Panc1 (cell line): Measurements from ENCODE around the gene DYNC1LI1. TPM values are rescaled to one million over a fixed set of nuclear protein-coding genes. Genes with fewer than 3 reads are reported as not detected.

Experiments
- ATAC-seq: fragments of 200-7000 bp; cut with Tn5 transposase; 2 replicates; pipeline ENCODE4 v1.9.1; 2020; ENCODE audit warnings: mild to moderate bottlenecking, moderate library complexity
- BruUV-seq: library from RNA; stranded (reverse); fragments of 400-500 nt; replicated peaks from 2 replicates; lab custom pipeline; 2021; lab: Mats Ljungman, UMichigan
- CTCF ChIA-PET: fragments of 300-600 bp; sonication (Branson Sonifier 250); formaldehyde crosslinking; loops from one replicate; lab custom pipeline; 2022; ENCODE audit warnings: antibody characterized with exemption; lab: Charles Lee
- POLR2A ChIA-PET: fragments of 300-600 bp; sonication (Branson Sonifier 250); formaldehyde crosslinking; loops from one replicate; lab custom pipeline; 2022; ENCODE audit warnings: antibody characterized with exemption; lab: Charles Lee
- DNase-seq: peaks from one replicate; pipeline ENCODE4 v3.0.0-alpha.2; 2010; ENCODE audit warnings: low read depth, low spot score
- H3K27ac ChIP-seq: 2 replicates; pipeline ENCODE4 v1.5.1; 2011; ENCODE audit warnings: mild to moderate bottlenecking, low read length, inconsistent platforms
- H3K27me3 ChIP-seq: fragments of 200-500 bp; sonication (Bioruptor generic); 2 replicates; pipeline ENCODE4 v1.6.0; 2014; ENCODE audit warnings: low read length, inconsistent platforms; ENCODE audit not compliant: control insufficient read depth, insufficient read depth
- H3K36me3 ChIP-seq: fragments of 200-500 bp; sonication (Bioruptor generic); 2 replicates; pipeline ENCODE4 v1.5.1; 2014; ENCODE audit warnings: inconsistent platforms, mild to moderate bottlenecking, low read length, moderate library complexity; ENCODE audit not compliant: control insufficient read depth, insufficient read depth
- H3K4me1 ChIP-seq: 2 replicates; pipeline ENCODE4 v1.5.1; 2011; ENCODE audit warnings: inconsistent platforms, mild to moderate bottlenecking, low read length, moderate library complexity; ENCODE audit not compliant: control insufficient read depth, insufficient read depth
- H3K4me3 ChIP-seq, 2 experiments: 2 replicates each; pipeline ENCODE4 v1.5.1; 2011 to 2012; ENCODE audit warnings: low read depth in 2 of 2, low read length in 2 of 2, mild to moderate bottlenecking in 2 of 2, inconsistent platforms in 1 of 2, moderate library complexity in 1 of 2
- H3K9me3 ChIP-seq: fragments of 200-500 bp; sonication (Bioruptor generic); 2 replicates; pipeline ENCODE4 v1.5.1; 2014; ENCODE audit warnings: low read depth, mild to moderate bottlenecking, inconsistent platforms, low read length, moderate library complexity; ENCODE audit not compliant: control insufficient read depth, insufficient read depth
- CTCF ChIP-seq: fragments of 450-650 bp; IDR thresholded peaks from 2 replicates; pipeline ENCODE4 v1.5.1; 2017; ENCODE audit warnings: mild to moderate bottlenecking
- POLR2AphosphoS5 ChIP-seq: IDR thresholded peaks from 2 replicates; pipeline ENCODE4 v1.6.1; 2012; ENCODE audit warnings: mild to moderate bottlenecking, low read depth, low read length, moderate library complexity
- SIN3A ChIP-seq: IDR thresholded peaks from 2 replicates; pipeline ENCODE4 v1.6.1; 2012; ENCODE audit warnings: low read depth, mild to moderate bottlenecking, low read length, moderate library complexity, borderline replicate concordance; ENCODE audit not compliant: insufficient read depth
- TCF7L2 ChIP-seq: IDR thresholded peaks from 2 replicates; pipeline ENCODE4 v1.6.1; 2011; ENCODE audit warnings: mild to moderate bottlenecking, low read depth, low read length, inconsistent platforms
- in situ Hi-C: cut with HindIII; loops from 2 replicates; pipeline ENCODE4 v1.10.0; 2016; ENCODE audit warnings: low sequenced_read_pairs, low pct_unique_long_range_greater_than_20kb
- intact Hi-C: fragments of 100-400 bp; cut with micrococcal nuclease; formaldehyde crosslinking; loops from one replicate; pipeline ENCODE4 v1.10.0; 2022; ENCODE audit not compliant: unreplicated experiment
- total RNA-seq: library from RNA; stranded (reverse); gene quantifications from one replicate; pipeline ENCODE4 v1.2.1, GENCODE V29; 2021; ENCODE audit not compliant: unreplicated experiment
- TF ChIP-seq, protein P1 (sequence below), 2 experiments: IDR thresholded peaks; 2 replicates each; pipeline ENCODE4 v1.6.1; 2011 to 2012; ENCODE audit warnings: low read depth in 2 of 2, control low read depth in 1 of 2, low read length in 1 of 2, mild to moderate bottlenecking in 1 of 2, moderate library complexity in 1 of 2; ENCODE audit not compliant: insufficient read depth in 1 of 2

Gene DYNC1LI1
- total RNA-seq, 1 experiment from 2014 or later = 30.5 TPM

GRCh38 chr3:32500231-32500630 is 70.4 kb downstream of the DYNC1LI1 start:
- CTCF ChIA-PET = no interaction called here
- in situ Hi-C loops = no loop called here
- ATAC-seq = no peak

GRCh38 chr3:32499585-32499984 is 71.1 kb downstream of the DYNC1LI1 start:
- no peaks in the 10 kb centered on the region; the same call in 1 of the 2 replicates for H3K36me3 ChIP-seq
- TF ChIP-seq TCF7L2 (no peak), CTCF (no peak), POLR2AphosphoS5 (no peak), SIN3A (no peak)
- TF ChIP-seq, protein P1, sequence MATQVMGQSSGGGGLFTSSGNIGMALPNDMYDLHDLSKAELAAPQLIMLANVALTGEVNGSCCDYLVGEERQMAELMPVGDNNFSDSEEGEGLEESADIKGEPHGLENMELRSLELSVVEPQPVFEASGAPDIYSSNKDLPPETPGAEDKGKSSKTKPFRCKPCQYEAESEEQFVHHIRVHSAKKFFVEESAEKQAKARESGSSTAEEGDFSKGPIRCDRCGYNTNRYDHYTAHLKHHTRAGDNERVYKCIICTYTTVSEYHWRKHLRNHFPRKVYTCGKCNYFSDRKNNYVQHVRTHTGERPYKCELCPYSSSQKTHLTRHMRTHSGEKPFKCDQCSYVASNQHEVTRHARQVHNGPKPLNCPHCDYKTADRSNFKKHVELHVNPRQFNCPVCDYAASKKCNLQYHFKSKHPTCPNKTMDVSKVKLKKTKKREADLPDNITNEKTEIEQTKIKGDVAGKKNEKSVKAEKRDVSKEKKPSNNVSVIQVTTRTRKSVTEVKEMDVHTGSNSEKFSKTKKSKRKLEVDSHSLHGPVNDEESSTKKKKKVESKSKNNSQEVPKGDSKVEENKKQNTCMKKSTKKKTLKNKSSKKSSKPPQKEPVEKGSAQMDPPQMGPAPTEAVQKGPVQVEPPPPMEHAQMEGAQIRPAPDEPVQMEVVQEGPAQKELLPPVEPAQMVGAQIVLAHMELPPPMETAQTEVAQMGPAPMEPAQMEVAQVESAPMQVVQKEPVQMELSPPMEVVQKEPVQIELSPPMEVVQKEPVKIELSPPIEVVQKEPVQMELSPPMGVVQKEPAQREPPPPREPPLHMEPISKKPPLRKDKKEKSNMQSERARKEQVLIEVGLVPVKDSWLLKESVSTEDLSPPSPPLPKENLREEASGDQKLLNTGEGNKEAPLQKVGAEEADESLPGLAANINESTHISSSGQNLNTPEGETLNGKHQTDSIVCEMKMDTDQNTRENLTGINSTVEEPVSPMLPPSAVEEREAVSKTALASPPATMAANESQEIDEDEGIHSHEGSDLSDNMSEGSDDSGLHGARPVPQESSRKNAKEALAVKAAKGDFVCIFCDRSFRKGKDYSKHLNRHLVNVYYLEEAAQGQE (IDR thresholded peaks at IDR 0.05; ENCODE audit: insufficient read depth in 1 of 2, low read depth in 2 of 2, low read length in 1 of 2) = no peak

More at GRCh38 chr3:32500231-32500630, 70.4 kb downstream of the DYNC1LI1 start:
- Histone ChIP-seq H3K4me1 (peaks cover 14% of the 10 kb centered on the region; the same call in 1 of the 2 replicates), H3K9me3 (no peaks in the 10 kb centered on the region), H3K27ac (no peak overlapping the region), H3K27me3 (no peaks in the 10 kb centered on the region), H3K4me3 (no peak overlapping the region; a peak in 1 of 4 replicates), H3K36me3 (no peaks in the 10 kb centered on the region)
- BruUV-seq = no TSS peak
- TF ChIP-seq, protein P1 (IDR thresholded peaks at IDR 0.05; ENCODE audit: insufficient read depth in 1 of 2, low read depth in 2 of 2, low read length in 1 of 2) = no peak
- TF ChIP-seq POLR2AphosphoS5 (no peak), CTCF (no peak), SIN3A (no peak), TCF7L2 (no peak)
- intact Hi-C loops = no loop called here
- no peak for DNase-seq
- POLR2A ChIA-PET = no interaction called here

More at GRCh38 chr3:32499585-32499984, 71.1 kb downstream of the DYNC1LI1 start:
- no TSS peak for BruUV-seq
- Histone ChIP-seq H3K9me3 (no peaks in the 10 kb centered on the region), H3K4me3 (no peak overlapping the region), H3K27ac (no peak overlapping the region), H3K27me3 (no peaks in the 10 kb centered on the region), H3K4me1 (peaks cover 14% of the 10 kb centered on the region; the same call in 1 of the 2 replicates)
- in situ Hi-C loops (no loop called here), intact Hi-C loops (no loop called here)
- ATAC-seq (no peak), DNase-seq (no peak)
- ChIA-PET CTCF (no interaction called here), POLR2A (no interaction called here)
